Type B pancreatic cell (in vitro differentiated cells): ENCODE results near the gene EN2. TPM values are rescaled to one million over a fixed set of nuclear protein-coding genes. Genes with fewer than 3 reads are reported as not detected.

Experiments
- DNase-seq: peaks from one replicate; pipeline ENCODE4 v3.0.0; 2021; ENCODE audit warnings: mixed read lengths; ENCODE audit not compliant: unreplicated experiment; ENCODE audit errors: extremely low spot score
- H3K27ac Mint-ChIP-seq: 2 replicates; pipeline ENCODE4 v1.8.0; 2021; ENCODE audit warnings: mild to moderate bottlenecking, mixed read lengths
- H3K27me3 Mint-ChIP-seq: 2 replicates; pipeline ENCODE4 v1.8.0; 2021; ENCODE audit warnings: mixed read lengths
- H3K36me3 Mint-ChIP-seq: 2 replicates; pipeline ENCODE4 v1.8.0; 2021; ENCODE audit warnings: mixed read lengths
- H3K4me1 Mint-ChIP-seq: one replicate; pipeline ENCODE4 v1.8.0; 2021; ENCODE audit warnings: mixed read lengths; ENCODE audit not compliant: unreplicated experiment
- H3K4me3 Mint-ChIP-seq: 2 replicates; pipeline ENCODE4 v1.8.0; 2021; ENCODE audit warnings: mild to moderate bottlenecking, mixed read lengths
- H3K9me3 Mint-ChIP-seq: 2 replicates; pipeline ENCODE4 v1.8.0; 2021; ENCODE audit warnings: mixed read lengths
- total RNA-seq: library from RNA; stranded (reverse); gene quantifications from 2 replicates; pipeline ENCODE4 v1.2.1, GENCODE V29; 2021; ENCODE audit warnings: low replicate concordance
- TF ChIP-seq, protein P1 (sequence below): fragments of 200-600 bp; sonication (generic); conservative IDR thresholded peaks from 2 replicates; pipeline ENCODE4 v1.5.0; 2021; ENCODE audit warnings: antibody characterized with exemption, mild to moderate bottlenecking

Gene EN2
- total RNA-seq, 1 donor from 2014 or later = 0.94 TPM

DNA sequence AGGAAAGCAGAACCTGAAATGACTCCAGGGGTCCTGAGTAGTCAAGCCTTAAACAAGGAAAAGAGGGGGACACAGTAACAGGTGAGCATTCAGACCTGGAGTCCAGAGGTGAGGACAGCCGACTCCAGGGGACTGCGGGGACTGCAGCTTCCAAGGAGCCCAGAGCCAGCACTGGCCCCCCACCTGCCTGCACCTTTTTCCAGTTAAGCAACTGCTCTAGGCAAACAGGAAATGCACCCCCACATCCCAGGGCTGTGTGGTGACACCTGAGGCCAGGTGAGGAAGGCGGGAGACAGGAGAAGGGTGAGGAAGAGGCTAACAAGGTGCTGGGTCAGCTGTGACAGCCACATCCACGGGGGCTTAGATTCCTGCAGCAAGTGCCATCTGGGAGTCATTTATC, 20.1 kb upstream of the EN2 start:
- H3K4me1 Mint-ChIP-seq = no peaks in the 10 kb centered on the region
- DNase-seq = no peak
- peaks cover 95% of the 10 kb centered on the region for H3K27me3 Mint-ChIP-seq
- no peaks in the 10 kb centered on the region for H3K36me3 Mint-ChIP-seq
- H3K9me3 Mint-ChIP-seq = no peaks in the 10 kb centered on the region
- H3K27ac Mint-ChIP-seq = no peak overlapping the region
- no peak overlapping the region for H3K4me3 Mint-ChIP-seq
- TF ChIP-seq, protein P1, sequence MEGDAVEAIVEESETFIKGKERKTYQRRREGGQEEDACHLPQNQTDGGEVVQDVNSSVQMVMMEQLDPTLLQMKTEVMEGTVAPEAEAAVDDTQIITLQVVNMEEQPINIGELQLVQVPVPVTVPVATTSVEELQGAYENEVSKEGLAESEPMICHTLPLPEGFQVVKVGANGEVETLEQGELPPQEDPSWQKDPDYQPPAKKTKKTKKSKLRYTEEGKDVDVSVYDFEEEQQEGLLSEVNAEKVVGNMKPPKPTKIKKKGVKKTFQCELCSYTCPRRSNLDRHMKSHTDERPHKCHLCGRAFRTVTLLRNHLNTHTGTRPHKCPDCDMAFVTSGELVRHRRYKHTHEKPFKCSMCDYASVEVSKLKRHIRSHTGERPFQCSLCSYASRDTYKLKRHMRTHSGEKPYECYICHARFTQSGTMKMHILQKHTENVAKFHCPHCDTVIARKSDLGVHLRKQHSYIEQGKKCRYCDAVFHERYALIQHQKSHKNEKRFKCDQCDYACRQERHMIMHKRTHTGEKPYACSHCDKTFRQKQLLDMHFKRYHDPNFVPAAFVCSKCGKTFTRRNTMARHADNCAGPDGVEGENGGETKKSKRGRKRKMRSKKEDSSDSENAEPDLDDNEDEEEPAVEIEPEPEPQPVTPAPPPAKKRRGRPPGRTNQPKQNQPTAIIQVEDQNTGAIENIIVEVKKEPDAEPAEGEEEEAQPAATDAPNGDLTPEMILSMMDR = no peak

DNA sequence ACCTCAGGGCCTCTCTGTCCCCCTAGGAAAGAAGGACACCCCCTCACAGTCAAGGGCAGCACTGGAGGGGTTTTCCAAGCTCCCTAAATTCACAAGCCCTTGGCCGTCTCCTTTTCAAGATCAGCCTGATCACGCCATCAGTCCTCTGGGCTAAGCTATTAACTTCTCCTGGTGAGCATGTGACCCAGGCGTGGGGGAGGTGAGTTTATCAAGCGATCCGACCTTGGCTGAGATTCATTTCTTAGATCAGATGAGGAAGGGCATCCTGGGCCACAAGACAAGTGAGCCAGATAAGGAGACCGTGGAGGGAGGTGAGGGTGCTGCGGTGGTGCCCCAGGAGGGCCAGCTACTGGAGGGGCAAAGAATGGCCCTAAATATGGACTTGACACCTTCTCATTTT, 19.2 kb upstream of the EN2 start:
- no peaks in the 10 kb centered on the region for H3K4me1 Mint-ChIP-seq
- H3K4me3 Mint-ChIP-seq = no peak overlapping the region

DNA sequence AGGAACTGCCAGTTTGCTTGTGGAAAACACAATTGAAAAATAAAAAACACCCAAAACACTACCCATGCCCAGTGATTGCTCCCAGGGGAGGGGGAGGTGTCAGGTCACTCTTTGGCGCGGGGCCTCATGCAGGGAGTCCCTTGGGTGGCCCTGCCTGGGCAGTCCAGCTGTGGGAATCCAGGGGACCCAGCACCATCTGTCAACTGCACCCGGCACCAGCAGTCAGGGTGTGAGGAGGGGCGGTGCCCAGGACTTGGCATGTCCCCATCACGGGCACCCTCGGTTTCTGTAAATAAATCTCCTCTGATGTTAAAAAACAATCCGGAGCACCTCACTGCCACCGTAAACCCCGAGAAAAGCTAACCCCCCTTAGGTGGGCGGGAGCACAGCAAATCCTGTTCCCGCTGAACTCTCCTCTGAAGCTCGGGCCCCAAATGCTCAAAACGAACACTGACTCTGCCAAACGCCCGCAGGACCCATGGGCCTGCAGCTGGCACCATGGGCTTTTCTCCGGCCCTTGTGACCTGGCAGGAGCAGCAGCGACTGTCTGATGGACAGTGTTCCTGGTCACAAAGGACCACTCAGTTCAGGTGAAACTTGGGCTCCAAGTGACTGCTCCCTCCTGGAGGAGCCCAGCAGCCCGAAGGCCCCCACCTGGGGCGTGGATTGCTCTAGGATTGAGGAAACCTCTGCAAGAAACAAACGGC, 18.5 kb upstream of the EN2 start:
- TF ChIP-seq, protein P1 = no peak
- H3K36me3 Mint-ChIP-seq = no peaks in the 10 kb centered on the region
- DNase-seq = no peak
- no peak overlapping the region for H3K4me3 Mint-ChIP-seq
- no peaks in the 10 kb centered on the region for H3K9me3 Mint-ChIP-seq
- H3K27ac Mint-ChIP-seq = no peak overlapping the region
- H3K4me1 Mint-ChIP-seq = no peaks in the 10 kb centered on the region
- H3K27me3 Mint-ChIP-seq = peaks cover 95% of the 10 kb centered on the region

More for the DNA sequence above, 19.2 kb upstream of the EN2 start:
- Mint-ChIP-seq H3K27me3 (peaks cover 95% of the 10 kb centered on the region), H3K36me3 (no peaks in the 10 kb centered on the region), H3K9me3 (no peaks in the 10 kb centered on the region), H3K27ac (no peak overlapping the region)
- TF ChIP-seq, protein P1 = no peak
- DNase-seq = no peak

DNA sequence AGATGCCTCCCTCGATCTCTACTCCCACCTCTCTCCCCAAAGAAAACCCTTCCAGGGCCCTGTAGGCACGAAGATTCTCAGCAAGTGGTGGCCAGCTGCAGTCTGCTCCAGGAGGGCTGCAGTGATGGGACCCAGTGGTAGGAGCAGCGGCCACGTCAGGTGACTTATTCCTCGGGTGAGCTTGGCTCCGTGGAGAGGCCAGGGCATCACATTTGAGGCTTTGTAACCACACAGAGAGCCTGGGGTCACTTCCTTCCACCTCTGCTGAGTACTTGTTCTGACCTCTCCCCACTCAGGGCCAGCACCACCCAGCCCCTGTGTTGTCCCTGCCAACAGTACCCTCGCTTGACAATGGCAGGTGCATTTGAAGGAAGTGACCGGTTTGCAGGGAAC, 17.9 kb upstream of the EN2 start:
- Mint-ChIP-seq H3K27me3 (peaks cover 95% of the 10 kb centered on the region), H3K9me3 (no peaks in the 10 kb centered on the region), H3K27ac (no peak overlapping the region), H3K4me3 (no peak overlapping the region), H3K36me3 (no peaks in the 10 kb centered on the region), H3K4me1 (no peaks in the 10 kb centered on the region)
- no peak for DNase-seq
- TF ChIP-seq, protein P1 = no peak

DNA sequence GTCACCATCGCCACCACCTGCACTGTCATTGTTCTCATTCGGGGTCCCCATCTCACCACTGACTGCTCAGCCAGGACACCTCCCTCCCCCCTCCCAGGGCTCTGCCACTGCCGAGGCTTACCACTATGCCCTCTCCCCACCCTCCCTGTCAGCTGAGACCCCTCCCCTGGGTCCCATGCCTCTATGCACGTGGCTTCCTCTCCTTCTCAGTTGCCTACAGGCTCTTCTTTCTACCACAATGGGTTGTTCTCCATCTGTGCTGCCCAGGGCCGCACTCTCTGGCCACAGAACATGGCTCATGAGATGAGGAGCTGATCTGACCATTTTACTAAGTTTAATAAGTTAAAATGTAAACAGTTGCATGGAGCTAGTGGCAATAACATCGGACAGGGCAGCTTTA, 16.1 kb upstream of the EN2 start:
- Mint-ChIP-seq H3K27ac (no peak overlapping the region), H3K27me3 (peaks cover 91% of the 10 kb centered on the region), H3K9me3 (no peaks in the 10 kb centered on the region), H3K4me3 (no peak overlapping the region), H3K36me3 (no peaks in the 10 kb centered on the region), H3K4me1 (no peaks in the 10 kb centered on the region)
- DNase-seq = no peak
- TF ChIP-seq, protein P1 = no peak
